GM19467 (cell line): ENCODE results near the gene SYNJ1.
"Not testable (repeated sequence)": the region's sequence is repeated elsewhere in the genome, so short reads cannot be mapped to it uniquely, and the experiment has no call there.

Source experiments
- ATAC-seq: cut with Tn5 transposase; IDR thresholded peaks from one replicate; pipeline ENCODE4 v1.9.1; 2021; ENCODE audit warnings: mild to moderate bottlenecking, moderate library complexity; ENCODE audit not compliant: unreplicated experiment

SYNJ1 gene

DNA sequence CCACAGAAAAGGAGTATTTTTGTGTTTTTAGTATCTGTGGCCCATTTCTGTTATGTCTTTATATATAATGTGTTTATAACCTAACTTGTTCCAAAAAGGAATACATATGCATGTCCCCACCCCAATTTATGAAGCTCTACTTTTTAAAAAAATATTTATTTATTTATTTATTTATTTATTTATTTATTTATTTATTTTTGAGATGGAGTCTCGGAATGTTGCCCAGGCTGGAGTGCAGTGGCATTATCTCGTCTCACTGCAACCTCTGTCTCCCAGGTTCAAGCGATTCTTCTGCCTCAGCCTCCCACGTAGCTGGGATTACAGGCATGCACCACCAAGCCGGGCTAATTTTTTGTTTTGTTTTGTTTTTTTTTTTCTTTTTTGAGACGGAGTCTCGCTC lies 32.3 kb downstream of the SYNJ1 start:
- ATAC-seq = not testable (repeated sequence)

DNA sequence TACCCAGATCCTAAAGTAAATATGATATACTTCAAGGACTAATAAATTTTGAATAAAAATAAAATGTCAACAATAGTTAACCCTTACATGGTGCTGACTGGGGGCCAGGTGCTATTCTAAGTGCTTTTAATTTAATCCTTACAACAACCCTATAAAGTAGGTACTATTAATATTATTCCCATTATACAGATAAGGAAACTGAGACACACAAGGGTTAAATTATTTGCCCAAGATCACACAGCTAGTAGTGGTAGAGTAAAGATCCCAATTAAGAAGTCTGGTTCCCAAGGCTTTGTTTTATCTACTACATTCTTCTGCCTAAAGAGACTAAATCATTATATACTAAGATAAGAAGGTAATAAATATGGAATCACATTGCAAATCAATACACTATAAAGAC lies 34.2 kb downstream of the SYNJ1 start:
- no peak for ATAC-seq

DNA sequence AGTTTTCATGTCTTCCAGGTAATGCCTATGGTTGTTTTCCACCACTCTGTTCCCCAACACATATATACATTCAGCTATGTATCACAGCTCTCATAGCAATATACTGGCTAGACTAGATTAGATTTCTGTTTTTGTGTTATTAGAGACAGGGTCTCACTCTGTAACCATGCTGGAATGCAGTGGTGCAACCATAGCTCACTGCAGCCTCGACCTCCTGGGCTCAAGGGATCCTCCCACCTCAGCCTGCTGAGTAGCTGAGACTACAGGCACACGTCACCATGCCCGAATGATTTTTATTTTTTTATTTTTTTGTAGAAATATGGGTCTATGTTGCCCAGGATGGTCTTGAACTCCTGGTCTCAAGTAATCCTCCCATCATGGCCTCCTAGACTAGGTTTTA lies 37.7 kb downstream of the SYNJ1 start:
- ATAC-seq = no peak

DNA sequence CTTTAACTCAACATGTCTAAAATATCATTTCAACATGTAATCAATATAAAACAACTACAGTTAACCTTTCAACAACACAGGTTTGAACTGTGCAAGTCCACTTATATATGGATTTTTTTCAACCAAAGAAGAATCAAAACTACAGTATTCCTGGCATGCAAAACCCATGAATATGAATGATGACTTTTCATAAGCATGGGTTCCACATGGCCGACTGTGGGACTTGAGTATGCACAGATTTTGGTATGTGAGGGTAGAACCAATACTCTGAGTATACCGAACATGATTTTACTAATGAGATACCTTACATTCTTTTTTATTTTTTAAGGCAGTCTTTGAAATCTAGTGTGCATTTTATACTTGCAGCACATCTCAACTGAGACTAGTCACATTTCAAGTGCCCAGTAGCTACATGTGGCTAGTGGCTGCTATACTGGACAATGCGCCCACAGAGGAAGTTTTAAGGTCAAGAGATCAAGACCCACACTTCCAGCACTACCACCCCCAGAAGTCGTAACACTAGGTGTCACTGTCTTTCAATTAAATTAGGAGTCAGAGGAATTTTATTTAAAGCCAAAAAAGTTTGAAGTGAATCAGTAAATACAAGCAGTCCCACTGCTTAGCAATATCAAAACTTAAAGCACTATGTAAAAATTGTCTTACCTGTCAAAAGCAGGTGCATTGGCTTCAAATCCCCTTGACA lies 40.0 kb downstream of the SYNJ1 start:
- ATAC-seq = no peak

DNA sequence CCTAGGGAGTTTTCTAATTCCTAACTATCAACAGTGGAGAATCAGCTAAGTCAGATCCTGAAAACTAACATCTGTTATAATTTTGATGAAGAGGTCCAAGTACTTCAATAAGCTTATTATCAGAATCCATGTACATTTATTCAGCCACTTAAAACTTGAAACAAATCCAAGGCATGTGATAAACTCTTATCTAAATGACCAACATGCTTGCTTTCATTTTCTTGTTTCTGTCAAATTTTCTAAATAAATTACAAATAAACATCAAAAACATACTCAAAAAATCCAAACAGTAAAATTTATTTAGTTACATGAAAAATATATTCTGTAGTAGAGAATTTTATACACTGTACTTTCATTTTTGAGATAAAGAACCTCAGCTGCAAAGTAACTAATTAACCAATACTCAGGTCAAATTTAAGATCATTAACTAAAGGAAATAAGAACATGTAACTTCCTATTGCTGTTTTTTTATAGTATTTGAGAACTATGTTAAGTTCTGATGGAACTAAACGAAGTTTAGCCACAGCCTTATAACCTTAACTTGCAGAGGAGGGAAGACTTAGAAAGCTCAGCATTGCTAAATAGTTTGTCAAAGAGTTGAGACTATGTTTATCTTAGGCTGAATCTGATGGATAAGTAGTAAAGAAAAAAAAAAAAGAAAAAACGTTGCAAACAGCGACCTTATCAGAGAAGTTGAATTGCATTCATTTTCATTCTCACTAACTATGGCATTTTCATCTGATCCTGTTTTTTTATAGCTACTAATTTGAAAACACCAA lies 44.9 kb downstream of the SYNJ1 start:
- no peak for ATAC-seq

DNA sequence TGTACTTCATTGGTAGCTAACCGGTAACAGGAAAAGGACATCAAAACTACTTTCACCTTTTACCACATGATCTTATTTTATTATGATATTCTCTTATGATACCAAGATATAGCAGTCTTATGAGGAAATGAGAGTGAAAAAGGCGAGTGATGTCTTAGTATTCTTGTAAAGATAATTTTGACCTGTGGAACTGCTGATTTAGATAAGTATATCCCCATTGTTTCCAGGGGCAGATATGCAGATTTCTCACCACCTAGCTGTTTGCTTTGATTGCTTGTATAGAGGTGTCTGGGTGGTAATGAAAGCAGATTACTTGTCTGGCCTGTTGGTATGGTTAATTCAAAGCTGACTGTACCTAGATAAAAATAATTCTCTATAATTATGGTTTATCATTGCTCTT lies 53.1 kb downstream of the SYNJ1 start:
- no peak for ATAC-seq

DNA sequence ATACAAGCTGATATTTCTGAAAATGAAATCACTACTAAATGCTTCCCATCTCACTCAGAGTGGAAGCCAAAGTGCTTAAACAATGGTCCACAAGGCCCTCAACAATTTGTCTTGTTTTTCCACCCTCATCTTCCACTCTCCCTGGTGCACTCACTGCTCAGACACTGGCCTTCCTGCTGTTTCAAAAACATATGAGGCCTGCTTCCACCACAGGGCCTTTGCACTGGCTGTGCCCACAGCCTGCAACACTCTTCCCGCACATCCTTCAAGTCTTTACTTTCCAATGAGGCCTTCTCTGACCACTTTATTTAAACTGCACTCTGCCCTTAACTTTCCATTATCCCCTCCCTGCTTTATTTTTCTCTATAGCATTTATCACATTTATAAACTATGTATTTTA lies 53.8 kb downstream of the SYNJ1 start:
- ATAC-seq = no peak

DNA sequence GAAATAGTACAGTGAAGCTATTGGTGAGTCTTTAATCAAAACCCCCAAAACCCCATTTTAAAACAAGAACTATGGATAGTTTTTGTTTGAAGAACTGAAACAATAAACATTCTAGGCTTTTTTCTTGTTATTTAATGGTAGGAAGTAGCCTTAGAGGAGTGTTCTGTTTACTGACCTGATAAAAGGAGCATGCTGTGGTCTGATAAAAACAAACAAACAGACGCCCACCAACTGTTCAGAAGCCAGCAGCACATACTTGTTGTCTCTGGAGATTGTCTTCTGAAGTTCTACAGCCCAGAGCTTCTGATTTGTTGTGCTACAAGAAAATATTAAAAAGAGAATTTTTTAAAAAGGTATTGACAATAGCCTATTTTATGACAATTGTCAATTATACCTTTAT lies 61.6 kb downstream of the SYNJ1 start:
- no peak for ATAC-seq

DNA sequence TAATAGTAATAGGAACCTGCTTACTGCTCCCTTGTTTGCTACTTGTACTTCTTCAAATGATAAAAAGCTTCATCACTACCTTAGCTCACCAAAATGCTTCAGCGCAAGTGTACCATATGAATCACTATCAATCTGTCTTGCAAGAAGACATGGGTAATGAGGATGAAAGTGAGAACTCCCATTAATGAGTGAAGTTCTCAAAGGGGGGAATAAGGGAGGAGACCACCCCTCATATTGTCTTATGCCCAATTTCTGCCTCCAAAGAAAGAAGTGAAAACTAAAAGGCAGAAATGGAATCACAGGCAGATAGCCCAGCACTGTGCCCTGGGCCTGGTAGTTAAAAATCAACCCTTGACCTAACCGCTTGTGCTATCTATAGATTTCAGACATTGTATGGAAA lies 63.7 kb downstream of the SYNJ1 start:
- ATAC-seq = not testable (repeated sequence)

DNA sequence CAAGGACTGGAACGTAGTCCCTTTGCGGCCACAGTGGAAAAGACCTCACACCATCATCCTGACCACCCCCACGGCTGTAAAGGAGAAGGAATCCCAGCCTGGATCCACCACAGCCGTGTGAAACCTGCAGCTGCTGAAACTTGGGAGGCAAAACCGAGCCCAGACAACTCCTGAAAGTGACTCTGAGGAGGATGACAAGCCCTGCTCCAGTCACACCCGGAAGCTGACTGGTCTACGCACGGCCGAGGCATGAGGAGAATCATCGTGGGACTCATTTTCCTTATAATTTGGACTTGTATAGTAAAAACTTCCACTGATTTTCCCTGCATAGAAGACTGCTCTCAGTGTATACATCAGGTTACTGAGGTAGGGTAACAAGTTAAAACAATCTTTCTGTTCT lies 65.8 kb downstream of the SYNJ1 start:
- not testable (repeated sequence) for ATAC-seq

DNA sequence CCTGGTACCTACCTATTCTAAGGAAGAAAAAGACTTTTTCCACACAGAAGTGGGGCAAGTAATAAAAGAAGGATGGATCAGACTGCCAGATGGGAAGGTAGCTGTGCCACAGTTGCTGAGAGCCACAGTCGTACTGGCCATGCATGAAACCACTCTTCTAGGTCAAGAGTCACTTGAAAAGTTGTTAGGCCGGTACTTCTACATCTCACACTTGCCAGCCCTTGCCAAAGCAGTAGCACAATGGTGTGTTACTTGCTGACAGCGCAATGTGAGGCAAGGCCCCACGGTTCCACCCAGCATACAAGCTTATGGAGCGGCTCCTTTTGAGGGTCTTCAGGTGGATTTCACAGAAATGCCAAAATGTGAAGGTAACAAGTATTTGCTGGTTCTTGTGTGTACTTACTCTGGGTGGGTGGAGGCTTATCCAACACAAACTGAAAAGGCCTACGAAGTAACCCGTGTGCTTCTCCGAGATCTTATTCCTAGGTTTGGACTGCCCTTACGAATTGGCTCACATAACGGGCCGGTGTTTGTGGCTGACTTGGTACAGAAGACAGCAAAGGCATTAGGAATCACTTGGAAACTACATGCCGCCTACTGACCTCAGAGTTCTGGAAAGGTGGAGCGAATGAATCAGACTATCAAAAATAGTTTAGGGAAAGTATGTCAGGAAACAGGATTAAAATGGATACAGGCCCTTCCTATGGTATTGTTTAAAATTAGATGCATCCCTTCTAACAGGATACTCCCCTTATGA lies 66.6 kb downstream of the SYNJ1 start:
- not testable (repeated sequence) for ATAC-seq

DNA sequence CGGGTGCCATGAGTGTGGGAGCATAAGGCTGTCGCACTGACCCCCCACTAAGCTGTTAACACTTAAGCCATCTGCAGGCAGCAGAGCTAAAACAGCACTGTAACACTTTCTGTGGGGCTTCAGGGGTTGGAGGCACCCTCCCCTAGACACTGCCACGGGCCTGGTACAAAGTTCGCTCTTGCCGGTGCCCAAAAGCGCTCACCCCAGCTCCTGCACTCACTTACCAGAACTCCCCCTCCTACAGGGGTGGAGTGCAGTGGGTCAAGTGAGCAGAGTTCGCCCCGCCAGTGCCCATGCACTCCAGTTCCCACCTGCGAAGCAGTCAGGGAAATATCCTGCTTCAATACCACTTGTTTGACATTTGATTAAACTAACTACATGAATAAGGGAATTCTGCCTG lies 69.3 kb downstream of the SYNJ1 start:
- no peak for ATAC-seq

DNA sequence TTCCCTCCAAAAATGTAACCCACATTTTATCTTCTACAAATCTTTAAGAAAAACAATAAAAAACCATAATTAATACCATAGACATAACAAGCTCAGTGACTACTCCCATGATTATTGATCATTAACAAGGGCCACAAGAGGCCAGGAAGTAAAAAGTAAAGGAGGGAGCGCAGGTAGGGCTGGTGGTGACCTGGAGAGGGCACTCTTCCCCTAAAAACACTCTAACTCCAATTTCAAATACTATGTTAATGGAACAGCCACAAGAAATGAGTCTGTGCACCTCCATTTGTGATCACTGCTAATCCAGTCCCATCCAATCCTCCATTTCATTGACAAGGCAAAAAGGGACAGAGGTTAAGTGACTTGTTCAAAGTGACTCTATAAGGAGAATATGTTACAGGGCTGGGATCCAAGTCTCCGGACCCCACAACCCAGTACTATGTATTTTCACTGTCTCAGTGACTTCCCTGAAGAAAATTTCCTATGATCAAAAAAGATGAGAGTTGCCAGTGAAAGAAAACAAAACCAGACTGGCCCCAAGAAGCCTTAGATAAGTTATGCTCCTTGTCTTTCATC lies 74.4 kb downstream of the SYNJ1 start:
- ATAC-seq = no peak

DNA sequence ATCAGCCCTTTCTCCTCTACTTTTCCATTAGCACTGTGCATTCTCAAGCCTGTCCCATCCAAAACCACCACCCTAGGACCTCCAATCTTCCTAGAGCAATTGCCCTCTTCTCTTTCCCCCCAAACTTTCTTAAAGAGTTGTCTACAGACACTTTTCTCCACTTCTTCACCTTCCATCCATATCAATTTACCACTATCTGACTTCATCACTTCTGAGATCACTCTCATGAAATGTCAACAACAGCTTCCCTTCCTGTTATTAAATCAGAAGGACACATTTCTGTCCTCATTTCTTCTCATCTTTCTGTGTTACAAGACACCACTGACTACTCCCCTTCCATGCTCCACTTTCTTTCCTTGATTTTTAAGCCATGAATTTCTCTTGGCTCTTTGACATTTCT lies 79.6 kb downstream of the SYNJ1 start:
- no peak for ATAC-seq

DNA sequence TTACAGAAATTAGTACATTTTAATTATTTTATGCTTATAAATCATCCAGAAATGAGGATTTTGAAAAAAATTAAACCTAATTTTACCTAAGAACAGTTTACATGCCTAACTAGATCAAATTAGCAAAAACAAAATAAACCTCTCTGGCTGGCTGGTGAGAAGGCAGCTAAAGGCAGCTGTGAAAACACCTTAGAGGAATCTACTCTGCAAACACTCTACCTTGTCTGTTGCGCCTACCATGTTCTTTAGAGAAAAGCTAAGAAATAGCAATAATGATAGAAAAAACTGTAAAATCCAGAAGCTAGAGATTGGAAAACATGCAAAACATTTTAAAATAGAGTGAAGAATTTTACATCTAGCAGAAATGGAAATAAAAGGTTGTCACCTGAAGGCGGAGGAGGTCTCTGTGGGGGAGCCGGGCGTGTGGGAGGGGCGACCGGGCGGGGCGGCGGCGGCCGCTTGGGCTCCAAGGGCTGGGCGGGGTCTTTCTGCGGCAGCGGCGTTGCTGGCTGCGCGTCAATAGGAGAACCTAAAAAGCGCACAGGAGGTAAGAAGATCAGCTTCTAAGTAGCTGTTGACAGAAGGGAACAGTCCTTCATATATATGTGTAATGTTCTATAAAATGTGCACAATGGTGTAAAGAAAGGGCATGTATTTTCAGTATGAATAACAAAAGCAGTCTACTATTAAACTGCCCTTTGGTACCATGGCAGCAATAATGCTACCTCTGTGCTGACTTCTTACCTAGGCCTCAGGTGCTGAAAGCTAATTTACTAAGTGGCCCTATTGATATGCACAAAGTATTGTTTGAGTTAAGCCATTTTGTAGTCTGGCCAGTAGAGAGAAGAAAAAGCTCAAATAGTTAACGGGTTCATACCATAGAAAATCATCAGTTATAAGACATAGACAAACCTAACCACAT lies 82.3 kb downstream of the SYNJ1 start:
- ATAC-seq = no peak

DNA sequence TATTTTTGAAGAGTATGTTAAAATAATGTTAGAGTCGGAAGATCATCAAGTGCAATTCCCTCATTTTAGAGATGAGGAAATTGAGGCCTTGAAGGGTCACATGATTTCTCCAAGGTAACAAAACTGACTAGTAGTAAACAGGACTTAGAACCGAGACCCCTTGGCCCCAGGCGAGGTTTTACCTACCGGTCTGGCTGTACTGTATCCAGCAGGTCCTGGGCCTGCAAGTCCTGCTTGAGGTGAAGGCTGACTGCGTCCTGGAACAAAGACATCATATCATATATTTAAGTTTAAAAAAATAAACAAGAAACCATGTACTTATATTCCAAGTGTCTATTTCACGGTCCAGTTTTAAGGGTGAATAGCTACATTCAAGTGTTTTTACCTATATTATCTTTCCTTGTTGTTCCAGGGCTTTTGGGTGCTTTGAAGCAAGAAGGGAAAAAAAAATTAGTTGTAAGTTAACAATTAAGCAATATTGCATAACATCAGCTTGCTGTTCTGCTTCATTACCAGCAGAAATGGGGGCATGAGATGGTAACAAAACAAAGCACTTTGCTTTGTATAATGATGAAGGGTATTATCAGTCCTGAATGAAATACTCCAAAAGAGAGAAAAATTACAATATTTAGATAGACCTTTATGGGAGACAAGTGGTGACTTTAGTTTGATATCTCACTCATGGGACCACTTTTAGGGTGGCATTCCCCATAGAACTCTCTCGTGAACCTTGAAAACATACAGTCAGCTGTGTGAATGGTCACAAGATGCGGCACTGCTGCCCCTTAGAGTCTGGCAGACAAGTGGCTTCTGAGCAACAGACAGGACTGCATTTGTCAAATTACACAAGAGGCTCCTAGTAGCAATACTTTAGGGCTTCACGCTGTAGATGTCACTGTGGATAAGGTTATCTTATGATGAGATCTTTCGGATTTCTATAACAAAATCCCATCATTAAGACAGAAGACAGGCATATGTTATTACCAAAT lies 85.8 kb downstream of the SYNJ1 start:
- no peak for ATAC-seq

DNA sequence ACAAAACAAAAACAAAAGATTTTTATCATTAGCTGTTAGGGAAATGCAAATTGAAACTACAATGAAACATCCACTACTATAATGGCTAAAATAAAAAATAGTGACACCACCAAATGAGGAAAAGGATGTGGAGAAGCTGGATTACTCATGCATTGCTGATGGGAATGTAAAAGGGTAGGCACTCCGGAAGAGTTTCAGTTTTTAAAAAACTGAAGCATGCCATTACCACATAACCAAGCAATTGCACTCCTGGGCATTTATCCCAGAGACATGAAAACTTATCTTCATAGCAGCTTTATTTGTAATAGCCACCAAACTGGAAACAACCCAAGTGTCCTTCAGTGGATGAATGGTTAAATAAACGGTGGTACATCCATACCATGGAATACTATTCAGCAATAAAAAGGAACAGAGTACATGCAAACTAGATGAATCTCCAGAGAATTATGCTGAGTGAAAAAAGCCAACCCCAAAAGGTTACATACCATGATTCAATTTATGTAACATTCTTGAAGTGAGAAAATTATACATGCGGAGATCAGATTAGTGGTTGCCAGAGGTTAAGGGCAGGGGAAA lies 101.1 kb downstream of the SYNJ1 start:
- ATAC-seq = no peak

DNA sequence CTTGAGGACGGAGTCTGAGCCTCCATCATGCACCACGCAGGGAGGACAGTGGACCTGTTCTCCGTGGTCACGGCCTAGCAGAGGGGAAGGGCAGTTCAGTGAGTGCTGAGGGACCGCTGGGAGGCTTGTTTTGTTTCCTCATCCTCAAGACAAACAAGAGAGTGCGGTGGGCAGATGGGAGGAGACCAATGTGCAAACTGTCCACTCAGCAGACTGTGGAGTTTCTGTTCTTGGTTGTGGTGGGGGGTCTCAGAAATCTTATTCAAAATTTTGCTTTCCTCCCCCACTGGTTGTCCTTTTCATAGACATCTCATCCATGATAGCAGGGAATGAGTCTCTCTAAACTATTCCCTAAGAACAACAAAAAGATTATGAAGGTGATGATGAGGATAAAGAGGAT lies 109.6 kb downstream of the SYNJ1 start:
- ATAC-seq = not testable (repeated sequence)
